Right cardiac atrium (tissue), 5 donors: ENCODE results near the gene TMEM258. TPM values are rescaled to one million over a fixed set of nuclear protein-coding genes. Genes with fewer than 3 reads are reported as not detected.

Experiments used
- ATAC-seq, 2 donors: fragments of 200-7000 bp; cut with Tn5 transposase; one replicate each; pipeline versions ENCODE4 v1.8.0 to v1.9.1; 2020; ENCODE audit warnings: moderate library complexity in 2 of 2, mild to moderate bottlenecking in 1 of 2
- DNase-seq, 3 donors: peaks; one replicate each; pipeline ENCODE4 v3.0.0-alpha.2; 2020
- H3K27ac ChIP-seq: one replicate; pipeline ENCODE4 v1.5.1; 2013; ENCODE audit warnings: mild to moderate bottlenecking, low read length, control low read depth, moderate library complexity
- H3K27me3 ChIP-seq: one replicate; pipeline ENCODE4 v1.6.1; 2013; ENCODE audit not compliant: control insufficient read depth, insufficient read depth
- H3K4me1 ChIP-seq: one replicate; pipeline ENCODE4 v1.6.1; 2013; ENCODE audit warnings: low read length; ENCODE audit not compliant: control insufficient read depth, insufficient read depth
- H3K4me3 ChIP-seq: one replicate; pipeline ENCODE4 v1.5.1; 2013; ENCODE audit warnings: low read length, control low read depth
- H3K9me3 ChIP-seq: one replicate; pipeline ENCODE4 v1.6.1; 2013; ENCODE audit warnings: low read length; ENCODE audit not compliant: control insufficient read depth
- WGBS: extraction: QIAGEN DNeasy Blood & Tissue Kit; methylation state at CpG from one replicate; pipeline ENCODE4 v1.1.7; 2013; 5-methylcytosine and 5-hydroxymethylcytosine counted together
- intact Hi-C, 4 donors: fragments of 100-400 bp; cut with DNase I; formaldehyde crosslinking; loops; one replicate each; pipeline versions ENCODE4 v1.11.0 to v1.14.0; 2022 to 2023
- polyA plus RNA-seq: library from polyadenylated mRNA; stranded (reverse); fragments of 200-250 nt; gene quantifications from one replicate; pipeline ENCODE4 v1.2.3, GENCODE V29; 2013
- total RNA-seq, 4 donors: library from RNA; stranded (reverse); fragmentation: NEBNext Ultra II Directional; extraction: Animal tissue kit (Norgen Biotek cat#: 25700); gene quantifications; one replicate each; pipeline ENCODE4 v1.2.1, GENCODE V29; 2021
- donor health status: healthy with polysubstance abuse.
- donor health status: DM: no; HTN: yes; CAD: no.
- donor health status: DM: no; HTN: no; CAD: no.
- donor health status: DM: no; HTN: yes; CAD: no; lungs with severe emphysema.
- donor health status: DM: yes; HTN: yes; CAD: no.

Gene TMEM258
- total and polyA plus RNA-seq, 5 donors = 107 to 170 (median 113) TPM

DNA sequence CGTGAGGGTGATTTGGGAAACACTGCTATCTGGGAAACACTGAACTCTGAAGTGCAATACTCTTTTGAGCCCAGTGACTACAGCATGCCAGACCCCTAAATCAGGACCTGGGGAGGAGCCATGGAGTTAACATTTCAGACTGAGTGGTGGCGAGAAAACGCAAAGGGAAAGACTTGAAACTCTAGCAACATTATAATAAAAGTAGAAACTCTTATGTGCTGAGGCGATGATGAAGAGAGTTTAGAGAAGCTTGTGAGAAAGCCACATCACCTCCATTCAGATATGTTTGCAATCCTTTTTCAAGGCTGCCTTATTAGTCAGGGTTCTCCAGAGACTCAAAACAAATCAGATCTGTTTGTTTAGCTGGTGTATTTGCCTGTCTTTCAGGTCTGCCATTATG is 2.2 kb upstream of the TMEM258 start:
- DNase-seq = no peak
- no peak overlapping the region for H3K27ac ChIP-seq
- ATAC-seq = no peak
- no peaks in the 10 kb centered on the region for H3K4me1 ChIP-seq
- WGBS = 84% methylated on average over 4 of the region's 4 CpGs
- no peaks in the 10 kb centered on the region for H3K9me3 ChIP-seq
- H3K27me3 ChIP-seq = no peaks in the 10 kb centered on the region
- intact Hi-C loops = loop anchor here in 3 of 4 donors (5.0 to 10.0 kb wide), 4 partner anchors 93 to 310 kb away; partner anchors contain the start of gene FADS3 (in 1 of the 3)
- no peak overlapping the region for H3K4me3 ChIP-seq

- no peaks in the 10 kb centered on the region for H3K9me3 ChIP-seq
- H3K27me3 ChIP-seq = no peaks in the 10 kb centered on the region
- ATAC-seq (no peak), DNase-seq (no peak)
- H3K4me3 ChIP-seq = no peak overlapping the region
- H3K4me1 ChIP-seq = no peaks in the 10 kb centered on the region
- intact Hi-C loops = loop anchor here in 3 of 4 donors (5.0 to 10.0 kb wide), 4 partner anchors 93 to 311 kb away; partner anchors contain the start of gene FADS3 (in 1 of the 3)
- H3K27ac ChIP-seq = no peak overlapping the region
- WGBS = 63% methylated on average over 3 of the region's 3 CpGs
These were observed 1.4 kb upstream of the TMEM258 start for GRCh38 chr11:61793829-61794204.

- no peaks in the 10 kb centered on the region for H3K4me1 ChIP-seq
- no peaks in the 10 kb centered on the region for H3K9me3 ChIP-seq
- 4% methylated on average over 29 of the region's 29 CpGs for WGBS
- DNase-seq = peak in 1 of 3 donors; percentile 55
- H3K4me3 ChIP-seq = peak overlapping the region; percentile 93
- no peak for ATAC-seq
- peak overlapping the region; percentile 7 for H3K27ac ChIP-seq
- H3K27me3 ChIP-seq = no peaks in the 10 kb centered on the region
- intact Hi-C loops = loop anchor here in 3 of 4 donors (5.0 to 10.0 kb wide), 4 partner anchors 94 to 312 kb away; partner anchors contain the start of gene FADS3 (in 1 of the 3)
These were observed 857 bp upstream of the TMEM258 start for GRCh38 chr11:61793083-61793828.

DNA sequence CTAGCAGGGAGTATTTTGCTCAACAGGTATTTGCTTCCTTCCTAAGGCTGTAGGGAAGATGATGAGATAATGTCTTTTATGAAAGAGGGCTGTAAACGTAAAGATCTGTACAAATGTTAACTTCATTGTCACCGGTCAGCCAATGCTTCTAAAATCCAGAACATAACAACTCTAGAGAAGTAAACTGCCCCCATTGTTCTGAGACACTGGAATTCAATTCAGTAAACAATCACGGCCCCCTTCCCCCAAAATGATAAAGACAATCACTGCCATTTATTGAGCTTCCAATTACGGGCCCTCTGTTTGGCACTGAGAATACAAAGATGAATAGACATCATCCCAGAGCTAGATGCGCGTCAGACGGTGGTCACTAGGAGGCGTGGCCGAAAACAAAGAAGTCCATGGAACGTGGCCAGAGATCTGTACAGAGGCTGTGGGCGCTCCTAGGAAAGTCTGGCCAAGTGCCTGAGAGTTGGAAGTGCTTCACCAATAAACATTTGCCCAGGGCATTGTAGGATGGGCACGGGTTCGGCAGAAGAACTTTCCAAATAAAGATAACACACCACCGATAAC is 576 bp downstream of the TMEM258 start:
- H3K4me1 ChIP-seq = no peaks in the 10 kb centered on the region
- WGBS = 4% methylated on average over 14 of the region's 14 CpGs
- intact Hi-C loops = loop anchor here in 3 of 4 donors (5.0 to 10.0 kb wide), 4 partner anchors 95 to 313 kb away; partner anchors contain the start of gene FADS3 (in 1 of the 3)
- DNase-seq (peak; percentile 78 to 82 (median 81)), ATAC-seq (peak; percentile 53 to 80)
- peak overlapping the region; percentile 97 for H3K27ac ChIP-seq
- no peaks in the 10 kb centered on the region for H3K9me3 ChIP-seq
- peak overlapping the region; percentile 93 for H3K4me3 ChIP-seq
- H3K27me3 ChIP-seq = no peaks in the 10 kb centered on the region

- no peak overlapping the region for H3K27ac ChIP-seq
- DNase-seq (no peak), ATAC-seq (no peak)
- no peak overlapping the region for H3K4me3 ChIP-seq
- H3K4me1 ChIP-seq = no peaks in the 10 kb centered on the region
- WGBS = 46% methylated on average over 9 of the region's 9 CpGs
- H3K9me3 ChIP-seq = no peaks in the 10 kb centered on the region
- H3K27me3 ChIP-seq = no peaks in the 10 kb centered on the region
- intact Hi-C loops = no loop called here
These were observed 4.4 kb downstream of the TMEM258 start for GRCh38 chr11:61787928-61788491.

GRCh38 chr11:61785837-61786402 is 6.5 kb downstream of the TMEM258 start:
- intact Hi-C loops = no loop called here
- WGBS = 83% methylated on average over 11 of the region's 11 CpGs
- H3K27ac ChIP-seq = no peak overlapping the region
- H3K4me3 ChIP-seq = no peak overlapping the region
- no peaks in the 10 kb centered on the region for H3K9me3 ChIP-seq
- no peaks in the 10 kb centered on the region for H3K4me1 ChIP-seq
- ATAC-seq = no peak
- H3K27me3 ChIP-seq = no peaks in the 10 kb centered on the region
- DNase-seq = no peak

GRCh38 chr11:61784506-61784805 is 7.9 kb downstream of the TMEM258 start:
- no peaks in the 10 kb centered on the region for H3K27me3 ChIP-seq
- H3K4me3 ChIP-seq = no peak overlapping the region
- intact Hi-C loops = no loop called here
- DNase-seq (no peak), ATAC-seq (no peak)
- WGBS = 81% methylated on average over 7 of the region's 7 CpGs
- no peaks in the 10 kb centered on the region for H3K4me1 ChIP-seq
- no peak overlapping the region for H3K27ac ChIP-seq
- H3K9me3 ChIP-seq = no peaks in the 10 kb centered on the region

- H3K27ac ChIP-seq = no peak overlapping the region
- H3K4me3 ChIP-seq = no peak overlapping the region
- ATAC-seq (no peak), DNase-seq (peak in 2 of 3 donors; percentile 35)
- intact Hi-C loops = no loop called here
- no peaks in the 10 kb centered on the region for H3K9me3 ChIP-seq
- no peaks in the 10 kb centered on the region for H3K4me1 ChIP-seq
- WGBS = 57% methylated on average over 13 of the region's 13 CpGs
- H3K27me3 ChIP-seq = no peaks in the 10 kb centered on the region
These were observed 8.5 kb downstream of the TMEM258 start for GRCh38 chr11:61783717-61784505.

DNA sequence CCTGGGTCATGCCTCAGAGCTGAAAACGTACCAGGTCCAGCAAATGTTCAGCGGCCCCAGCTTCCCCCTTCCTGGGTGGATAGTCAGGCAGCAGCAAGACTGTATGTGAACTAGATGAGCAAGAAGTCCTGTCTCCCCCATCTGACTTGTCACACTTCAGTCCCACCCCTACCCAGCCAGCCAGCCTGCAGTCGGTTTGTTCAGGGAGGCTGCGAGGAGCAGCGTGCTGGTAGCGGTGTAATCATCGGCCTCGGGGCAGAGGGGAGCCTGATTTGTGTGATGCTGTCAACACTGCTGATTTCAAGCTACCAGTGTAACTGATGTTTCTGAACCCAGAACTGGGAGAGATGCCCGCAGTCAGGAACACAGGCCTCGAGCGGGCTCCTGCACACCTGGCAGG is 9.6 kb downstream of the TMEM258 start:
- no peak overlapping the region for H3K27ac ChIP-seq
- DNase-seq (peak in 2 of 3 donors; percentile 27 to 36), ATAC-seq (no peak)
- intact Hi-C loops = no loop called here
- no peaks in the 10 kb centered on the region for H3K9me3 ChIP-seq
- H3K4me1 ChIP-seq = no peaks in the 10 kb centered on the region
- H3K4me3 ChIP-seq = no peak overlapping the region
- WGBS = 66% methylated on average over 11 of the region's 11 CpGs
- H3K27me3 ChIP-seq = no peaks in the 10 kb centered on the region

DNA sequence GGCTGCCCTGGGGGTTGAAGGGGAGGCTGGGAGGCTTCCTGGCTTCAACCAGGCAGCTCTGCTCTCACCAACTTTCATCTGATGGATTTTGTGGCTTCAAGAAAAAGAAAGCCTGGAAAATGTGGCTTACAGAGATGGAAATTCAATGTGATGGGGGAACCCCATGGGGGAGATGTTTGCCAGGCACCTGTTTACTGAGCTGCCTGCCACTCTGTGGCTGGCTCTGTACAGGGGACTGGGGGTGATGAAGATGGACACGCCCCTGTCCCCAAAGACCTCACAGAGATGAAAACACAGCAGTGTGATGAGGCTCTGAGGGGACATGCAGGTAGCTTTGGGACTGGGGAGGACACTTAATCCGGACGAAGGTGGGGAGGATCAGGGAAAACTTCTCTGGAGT is 10.1 kb downstream of the TMEM258 start:
- Histone ChIP-seq H3K4me3 (no peak overlapping the region), H3K27ac (no peak overlapping the region), H3K27me3 (no peaks in the 10 kb centered on the region), H3K4me1 (no peaks in the 10 kb centered on the region), H3K9me3 (no peaks in the 10 kb centered on the region)
- ATAC-seq = no peak
- 94% methylated on average over 3 of the region's 3 CpGs for WGBS
- intact Hi-C loops = no loop called here
- DNase-seq = peak in 2 of 3 donors; percentile 11 to 22
